Measurements from ENCODE around the gene PPP1R13L. TPM values are rescaled to one million over a fixed set of nuclear protein-coding genes. Genes with fewer than 3 reads are reported as not detected.

PPP1R13L gene
- total RNA-seq, 2 donors from 2014 or later = 17.9 to 26.4 TPM

DNA sequence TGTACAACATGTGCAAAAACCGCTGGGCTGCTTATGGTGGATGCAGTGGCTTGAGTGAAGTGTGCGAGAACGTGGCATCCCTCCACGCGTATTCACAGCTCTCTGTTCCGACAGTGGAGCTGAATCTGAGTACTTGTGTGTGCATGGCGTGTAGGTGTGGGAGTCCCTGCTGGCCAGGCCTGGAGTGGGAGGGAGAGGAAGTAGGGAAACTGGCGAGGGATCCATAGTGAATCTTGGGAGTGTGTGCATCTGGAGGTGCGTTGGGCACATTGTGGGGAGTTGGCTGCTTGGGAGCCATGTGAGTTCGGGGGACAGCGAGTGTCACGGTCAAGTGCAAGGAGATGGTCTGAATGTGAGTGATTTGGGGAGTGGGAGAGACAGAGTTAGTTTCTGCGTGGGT lies 62.0 kb downstream of the PPP1R13L start:
- no peak for DNase-seq
- no peaks in the 10 kb centered on the region for H3K36me3 ChIP-seq (ENCODE audit: control insufficient read depth, insufficient read depth, low read length)
- no peaks in the 10 kb centered on the region for H3K36me3 Mint-ChIP-seq (ENCODE audit: low read depth)
- WGBS, 2 experiments (ENCODE audit: insufficient coverage in 1 of 2, insufficient read length in 1 of 2) = 88 to 90% methylated on average over 10 to 12 of the region's 13 CpGs
- peaks cover 11% of the 10 kb centered on the region for H3K27me3 Mint-ChIP-seq (ENCODE audit: insufficient read depth)
- H3K27ac Mint-ChIP-seq = no peak overlapping the region
- H3K4me1 Mint-ChIP-seq = no peaks in the 10 kb centered on the region
- no peaks in the 10 kb centered on the region for H3K9me3 ChIP-seq (ENCODE audit: control insufficient read depth, low read length)
- no peak overlapping the region for H3K4me3 ChIP-seq (ENCODE audit: low read length)
- H3K9ac ChIP-seq (ENCODE audit: extremely low read depth, low read length, poor library complexity, severe bottlenecking) = no peak overlapping the region
- H3K9me3 Mint-ChIP-seq = no peaks in the 10 kb centered on the region
- no peak overlapping the region for H3K4me3 Mint-ChIP-seq
- no peaks in the 10 kb centered on the region for H3K4me1 ChIP-seq (ENCODE audit: control insufficient read depth, insufficient read depth, low read length)
- no peak overlapping the region for H3K27ac ChIP-seq (ENCODE audit: low read depth, low read length)
- TF ChIP-seq, protein P1, sequence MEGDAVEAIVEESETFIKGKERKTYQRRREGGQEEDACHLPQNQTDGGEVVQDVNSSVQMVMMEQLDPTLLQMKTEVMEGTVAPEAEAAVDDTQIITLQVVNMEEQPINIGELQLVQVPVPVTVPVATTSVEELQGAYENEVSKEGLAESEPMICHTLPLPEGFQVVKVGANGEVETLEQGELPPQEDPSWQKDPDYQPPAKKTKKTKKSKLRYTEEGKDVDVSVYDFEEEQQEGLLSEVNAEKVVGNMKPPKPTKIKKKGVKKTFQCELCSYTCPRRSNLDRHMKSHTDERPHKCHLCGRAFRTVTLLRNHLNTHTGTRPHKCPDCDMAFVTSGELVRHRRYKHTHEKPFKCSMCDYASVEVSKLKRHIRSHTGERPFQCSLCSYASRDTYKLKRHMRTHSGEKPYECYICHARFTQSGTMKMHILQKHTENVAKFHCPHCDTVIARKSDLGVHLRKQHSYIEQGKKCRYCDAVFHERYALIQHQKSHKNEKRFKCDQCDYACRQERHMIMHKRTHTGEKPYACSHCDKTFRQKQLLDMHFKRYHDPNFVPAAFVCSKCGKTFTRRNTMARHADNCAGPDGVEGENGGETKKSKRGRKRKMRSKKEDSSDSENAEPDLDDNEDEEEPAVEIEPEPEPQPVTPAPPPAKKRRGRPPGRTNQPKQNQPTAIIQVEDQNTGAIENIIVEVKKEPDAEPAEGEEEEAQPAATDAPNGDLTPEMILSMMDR (conservative IDR thresholded peaks at IDR 0.05) = no peak
- peaks cover 20% of the 10 kb centered on the region for H3K27me3 ChIP-seq (ENCODE audit: control insufficient read depth, insufficient read depth, low read length, poor library complexity, severe bottlenecking)

GRCh38 chr19:45340899-45341453 lies 63.9 kb downstream of the PPP1R13L start:
- no peak overlapping the region for H3K27ac Mint-ChIP-seq
- no peak overlapping the region for H3K27ac ChIP-seq (ENCODE audit: low read depth, low read length)
- peak overlapping the region; percentile 70 for H3K4me3 ChIP-seq (ENCODE audit: low read length)
- peaks cover 4% of the 10 kb centered on the region for H3K4me1 Mint-ChIP-seq
- peaks cover 13% of the 10 kb centered on the region for H3K27me3 Mint-ChIP-seq (ENCODE audit: insufficient read depth)
- no peaks in the 10 kb centered on the region for H3K9me3 Mint-ChIP-seq
- H3K4me3 Mint-ChIP-seq = no peak overlapping the region
- WGBS, 2 experiments (ENCODE audit: insufficient coverage in 1 of 2, insufficient read length in 1 of 2) = 28 to 42% methylated on average over 11 to 25 of the region's 25 CpGs
- DNase-seq = peak; percentile 81
- H3K4me1 ChIP-seq (ENCODE audit: control insufficient read depth, insufficient read depth, low read length) = no peaks in the 10 kb centered on the region
- peaks cover 20% of the 10 kb centered on the region for H3K27me3 ChIP-seq (ENCODE audit: control insufficient read depth, insufficient read depth, low read length, poor library complexity, severe bottlenecking)
- no peaks in the 10 kb centered on the region for H3K9me3 ChIP-seq (ENCODE audit: control insufficient read depth, low read length)
- no peaks in the 10 kb centered on the region for H3K36me3 Mint-ChIP-seq (ENCODE audit: low read depth)
- H3K9ac ChIP-seq (ENCODE audit: extremely low read depth, low read length, poor library complexity, severe bottlenecking) = peak overlapping the region; percentile 25
- TF ChIP-seq, protein P1 (conservative IDR thresholded peaks at IDR 0.05) = no peak
- no peaks in the 10 kb centered on the region for H3K36me3 ChIP-seq (ENCODE audit: control insufficient read depth, insufficient read depth, low read length)

GRCh38 chr19:45340232-45340898 lies 64.5 kb downstream of the PPP1R13L start, which contains the start of gene KLC3:
TSS of gene KLC3 (plus strand) at chr19:45340750. CDS start at chr19:45345542, 4,792 bp downstream.
- Histone ChIP-seq H3K4me3 (ENCODE audit: low read length) (peak within 1 kb of the TSS; percentile 70), H3K36me3 (ENCODE audit: control insufficient read depth, insufficient read depth, low read length) (no peaks in the 10 kb centered on the region), H3K27ac (ENCODE audit: low read depth, low read length) (no peak within 1 kb of the TSS), H3K27me3 (ENCODE audit: control insufficient read depth, insufficient read depth, low read length, poor library complexity, severe bottlenecking) (peaks cover 20% of the 10 kb centered on the region), H3K9ac (ENCODE audit: extremely low read depth, low read length, poor library complexity, severe bottlenecking) (peak within 1 kb of the TSS; percentile 25), H3K9me3 (ENCODE audit: control insufficient read depth, low read length) (no peaks in the 10 kb centered on the region), H3K4me1 (ENCODE audit: control insufficient read depth, insufficient read depth, low read length) (no peaks in the 10 kb centered on the region)
- TF ChIP-seq, protein P1 (conservative IDR thresholded peaks at IDR 0.05) = no peak
- peaks cover 4% of the 10 kb centered on the region for H3K4me1 Mint-ChIP-seq
- H3K4me3 Mint-ChIP-seq = no peak within 1 kb of the TSS
- no peak within 1 kb of the TSS for H3K27ac Mint-ChIP-seq
- no peaks in the 10 kb centered on the region for H3K36me3 Mint-ChIP-seq (ENCODE audit: low read depth)
- no peaks in the 10 kb centered on the region for H3K9me3 Mint-ChIP-seq
- peak; percentile 90 for DNase-seq
- 13 to 23% methylated on average over 33 to 50 of the region's 50 CpGs for WGBS, 2 experiments (ENCODE audit: insufficient coverage in 1 of 2, insufficient read length in 1 of 2)
- peaks cover 13% of the 10 kb centered on the region for H3K27me3 Mint-ChIP-seq (ENCODE audit: insufficient read depth)
